ENCODE measurements around the gene CROT.

DNA sequence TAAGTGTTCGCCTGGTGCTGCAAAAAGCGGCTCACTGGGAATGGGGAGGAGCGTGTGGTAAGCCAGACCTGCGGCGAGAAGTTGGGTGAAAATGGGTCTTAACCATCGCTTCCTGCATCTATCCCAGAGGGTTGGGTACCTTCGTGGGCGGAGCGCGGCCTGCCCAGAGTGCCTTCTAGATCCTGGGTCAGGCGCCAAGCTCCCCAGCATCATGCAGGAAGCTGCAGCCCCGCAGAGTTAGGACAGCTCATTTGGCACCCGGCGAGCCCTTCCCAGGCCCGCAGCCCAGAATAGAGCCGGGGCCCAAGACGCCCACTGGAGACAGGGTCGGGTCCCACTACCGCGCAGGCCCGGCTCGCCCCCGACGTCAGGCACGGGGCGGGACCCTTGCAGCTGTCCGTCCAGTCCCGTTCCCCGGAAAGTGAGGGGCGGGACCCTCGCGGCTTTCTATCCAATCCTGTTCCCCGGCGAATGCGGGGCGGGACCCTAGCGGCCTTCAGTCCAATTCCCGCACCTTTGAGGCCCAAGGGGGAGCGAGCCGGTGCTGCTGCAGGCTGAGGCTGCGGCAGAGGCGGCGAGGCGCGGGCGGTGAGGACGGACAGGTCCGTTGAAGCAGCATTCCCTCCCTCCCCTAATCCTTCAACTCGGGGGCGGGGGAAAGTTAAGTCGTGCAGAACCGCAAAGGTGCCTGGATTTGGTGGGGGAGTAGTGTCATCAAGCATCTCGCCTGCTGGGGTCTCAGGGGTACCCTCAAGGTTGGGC is at the start of gene CROT:
- TF ChIP-seq, protein P1, sequence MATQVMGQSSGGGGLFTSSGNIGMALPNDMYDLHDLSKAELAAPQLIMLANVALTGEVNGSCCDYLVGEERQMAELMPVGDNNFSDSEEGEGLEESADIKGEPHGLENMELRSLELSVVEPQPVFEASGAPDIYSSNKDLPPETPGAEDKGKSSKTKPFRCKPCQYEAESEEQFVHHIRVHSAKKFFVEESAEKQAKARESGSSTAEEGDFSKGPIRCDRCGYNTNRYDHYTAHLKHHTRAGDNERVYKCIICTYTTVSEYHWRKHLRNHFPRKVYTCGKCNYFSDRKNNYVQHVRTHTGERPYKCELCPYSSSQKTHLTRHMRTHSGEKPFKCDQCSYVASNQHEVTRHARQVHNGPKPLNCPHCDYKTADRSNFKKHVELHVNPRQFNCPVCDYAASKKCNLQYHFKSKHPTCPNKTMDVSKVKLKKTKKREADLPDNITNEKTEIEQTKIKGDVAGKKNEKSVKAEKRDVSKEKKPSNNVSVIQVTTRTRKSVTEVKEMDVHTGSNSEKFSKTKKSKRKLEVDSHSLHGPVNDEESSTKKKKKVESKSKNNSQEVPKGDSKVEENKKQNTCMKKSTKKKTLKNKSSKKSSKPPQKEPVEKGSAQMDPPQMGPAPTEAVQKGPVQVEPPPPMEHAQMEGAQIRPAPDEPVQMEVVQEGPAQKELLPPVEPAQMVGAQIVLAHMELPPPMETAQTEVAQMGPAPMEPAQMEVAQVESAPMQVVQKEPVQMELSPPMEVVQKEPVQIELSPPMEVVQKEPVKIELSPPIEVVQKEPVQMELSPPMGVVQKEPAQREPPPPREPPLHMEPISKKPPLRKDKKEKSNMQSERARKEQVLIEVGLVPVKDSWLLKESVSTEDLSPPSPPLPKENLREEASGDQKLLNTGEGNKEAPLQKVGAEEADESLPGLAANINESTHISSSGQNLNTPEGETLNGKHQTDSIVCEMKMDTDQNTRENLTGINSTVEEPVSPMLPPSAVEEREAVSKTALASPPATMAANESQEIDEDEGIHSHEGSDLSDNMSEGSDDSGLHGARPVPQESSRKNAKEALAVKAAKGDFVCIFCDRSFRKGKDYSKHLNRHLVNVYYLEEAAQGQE (IDR thresholded peaks at IDR 0.05; ENCODE audit: unreplicated experiment) = no peak
- TF ChIP-seq POLR2AphosphoS5 (IDR thresholded peaks at IDR 0.05; ENCODE audit: low read depth) (peak; percentile 93), EZH2phosphoT487 (IDR thresholded peaks at IDR 0.05; ENCODE audit: unreplicated experiment) (no peak), EZH2 (IDR thresholded peaks at IDR 0.05; ENCODE audit: low read depth, unreplicated experiment) (no peak), CREB1 (CRISPR knock-in tag; IDR thresholded peaks at IDR 0.05; ENCODE audit: low read depth) (peak; percentile 77), JUNB (IDR thresholded peaks at IDR 0.05; ENCODE audit: unreplicated experiment) (no peak), ZNF114 (CRISPR knock-in tag; IDR thresholded peaks at IDR 0.05) (no peak)
- TF ChIP-seq, protein P2, sequence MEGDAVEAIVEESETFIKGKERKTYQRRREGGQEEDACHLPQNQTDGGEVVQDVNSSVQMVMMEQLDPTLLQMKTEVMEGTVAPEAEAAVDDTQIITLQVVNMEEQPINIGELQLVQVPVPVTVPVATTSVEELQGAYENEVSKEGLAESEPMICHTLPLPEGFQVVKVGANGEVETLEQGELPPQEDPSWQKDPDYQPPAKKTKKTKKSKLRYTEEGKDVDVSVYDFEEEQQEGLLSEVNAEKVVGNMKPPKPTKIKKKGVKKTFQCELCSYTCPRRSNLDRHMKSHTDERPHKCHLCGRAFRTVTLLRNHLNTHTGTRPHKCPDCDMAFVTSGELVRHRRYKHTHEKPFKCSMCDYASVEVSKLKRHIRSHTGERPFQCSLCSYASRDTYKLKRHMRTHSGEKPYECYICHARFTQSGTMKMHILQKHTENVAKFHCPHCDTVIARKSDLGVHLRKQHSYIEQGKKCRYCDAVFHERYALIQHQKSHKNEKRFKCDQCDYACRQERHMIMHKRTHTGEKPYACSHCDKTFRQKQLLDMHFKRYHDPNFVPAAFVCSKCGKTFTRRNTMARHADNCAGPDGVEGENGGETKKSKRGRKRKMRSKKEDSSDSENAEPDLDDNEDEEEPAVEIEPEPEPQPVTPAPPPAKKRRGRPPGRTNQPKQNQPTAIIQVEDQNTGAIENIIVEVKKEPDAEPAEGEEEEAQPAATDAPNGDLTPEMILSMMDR (conservative IDR thresholded peaks at IDR 0.05; ENCODE audit: low read depth in 2 of 2) = no peak

All from GM23338 (cell line).